Measurements from ENCODE around the gene C1QTNF7. TPM values are rescaled to one million over a fixed set of nuclear protein-coding genes. Genes with fewer than 3 reads are reported as not detected.

Gene C1QTNF7
- polyA plus RNA-seq, 1 donor: 3.1 TPM

DNA sequence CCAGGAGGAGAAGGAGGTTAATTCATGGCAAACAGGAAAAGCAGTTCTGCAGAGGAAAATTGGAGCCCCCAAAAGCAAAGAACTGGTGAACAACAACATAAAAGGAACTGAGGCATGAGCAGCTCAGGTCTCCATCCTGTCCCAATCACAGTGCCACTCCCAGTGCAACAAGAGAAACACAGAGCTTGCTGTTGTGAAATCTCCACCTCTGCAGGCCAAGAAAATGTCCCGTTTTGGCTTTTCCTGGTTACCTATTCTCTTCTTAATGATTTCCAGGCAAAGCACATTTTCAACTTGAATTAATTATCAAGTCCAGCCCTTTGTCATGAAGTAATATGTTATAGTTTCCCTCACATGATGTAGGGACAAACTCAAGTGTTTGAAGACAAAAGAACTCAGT lies 778 bp downstream of the C1QTNF7 start:
- Histone ChIP-seq H3K4me3 (ENCODE audit: low read length) (no peak overlapping the region), H3K27me3 (ENCODE audit: control insufficient read depth, insufficient read depth, low read length) (no peaks in the 10 kb centered on the region), H3K4me1 (ENCODE audit: control insufficient read depth, insufficient read depth, low read length) (no peaks in the 10 kb centered on the region), H3K36me3 (ENCODE audit: control insufficient read depth, insufficient read depth, low read length) (no peaks in the 10 kb centered on the region), H3K9me3 (ENCODE audit: control insufficient read depth, low read depth, low read length) (no peaks in the 10 kb centered on the region), H3K27ac (ENCODE audit: low read length) (no peak overlapping the region)
- no peak for DNase-seq
- 67% methylated on average over 1 of the region's 1 CpG for WGBS (ENCODE audit: insufficient coverage, low lambda C conversion rate)

GRCh38 chr4:15434091-15434490 lies 6.3 kb downstream of the C1QTNF7 start:
- Histone ChIP-seq H3K4me1 (ENCODE audit: control insufficient read depth, insufficient read depth, low read length) (no peaks in the 10 kb centered on the region), H3K36me3 (ENCODE audit: control insufficient read depth, insufficient read depth, low read length) (no peaks in the 10 kb centered on the region), H3K27ac (ENCODE audit: low read length) (no peak overlapping the region), H3K4me3 (ENCODE audit: low read length) (no peak overlapping the region), H3K27me3 (ENCODE audit: control insufficient read depth, insufficient read depth, low read length) (no peaks in the 10 kb centered on the region), H3K9me3 (ENCODE audit: control insufficient read depth, low read depth, low read length) (no peaks in the 10 kb centered on the region)
- no peak for DNase-seq
- 80% methylated on average over 1 of the region's 2 CpGs for WGBS (ENCODE audit: insufficient coverage, low lambda C conversion rate)

DNA sequence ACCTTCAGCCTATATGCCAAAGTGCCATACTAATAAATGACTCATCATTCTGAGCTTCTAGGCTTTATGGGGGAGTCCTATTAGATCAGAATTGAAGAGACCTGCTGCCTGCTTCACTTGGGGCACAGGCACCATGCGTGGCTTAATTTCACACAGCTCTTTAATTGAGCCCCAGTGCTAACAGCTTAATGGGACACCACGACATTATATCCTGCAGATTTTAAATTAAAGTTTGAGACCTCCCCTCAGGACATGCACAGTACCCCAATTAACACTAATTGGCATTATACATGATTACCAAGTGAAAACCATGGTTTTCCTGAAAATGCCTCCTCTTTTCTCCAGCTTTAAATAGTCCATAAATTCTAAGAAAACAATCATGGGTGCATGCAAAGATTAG lies 6.8 kb downstream of the C1QTNF7 start:
- no peak for DNase-seq
- no CpG with 5 or more reads among the region's 2 CpGs for WGBS (ENCODE audit: insufficient coverage, low lambda C conversion rate)
- no peaks in the 10 kb centered on the region for H3K4me1 ChIP-seq (ENCODE audit: control insufficient read depth, insufficient read depth, low read length)
- H3K4me3 ChIP-seq (ENCODE audit: low read length): no peak overlapping the region
- H3K27ac ChIP-seq (ENCODE audit: low read length): no peak overlapping the region
- H3K27me3 ChIP-seq (ENCODE audit: control insufficient read depth, insufficient read depth, low read length): no peaks in the 10 kb centered on the region
- H3K36me3 ChIP-seq (ENCODE audit: control insufficient read depth, insufficient read depth, low read length): no peaks in the 10 kb centered on the region
- no peaks in the 10 kb centered on the region for H3K9me3 ChIP-seq (ENCODE audit: control insufficient read depth, low read depth, low read length)

DNA sequence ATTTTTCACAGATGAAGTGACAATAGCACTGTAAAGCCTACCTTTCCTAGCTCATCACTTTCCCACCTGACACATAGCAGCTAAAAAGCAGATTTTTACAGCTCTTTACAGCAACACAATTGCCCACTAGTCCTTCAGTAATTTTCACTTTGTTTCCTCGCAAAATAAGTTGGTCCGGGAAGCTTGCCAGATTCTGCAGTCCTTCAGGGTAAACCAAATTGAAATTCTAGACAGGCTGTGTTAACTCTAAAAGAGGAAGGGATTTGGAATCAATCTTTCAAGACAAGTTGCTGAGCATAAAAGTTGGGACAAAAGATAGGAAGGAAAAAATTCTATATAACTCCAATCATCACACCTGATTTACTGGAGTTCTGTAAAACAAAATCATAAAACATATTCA lies 8.7 kb downstream of the C1QTNF7 start:
- H3K9me3 ChIP-seq (ENCODE audit: control insufficient read depth, low read depth, low read length): no peaks in the 10 kb centered on the region
- no CpG with 5 or more reads among the region's 2 CpGs for WGBS (ENCODE audit: insufficient coverage, low lambda C conversion rate)
- no peaks in the 10 kb centered on the region for H3K27me3 ChIP-seq (ENCODE audit: control insufficient read depth, insufficient read depth, low read length)
- no peaks in the 10 kb centered on the region for H3K4me1 ChIP-seq (ENCODE audit: control insufficient read depth, insufficient read depth, low read length)
- no peak overlapping the region for H3K4me3 ChIP-seq (ENCODE audit: low read length)
- no peak for DNase-seq
- no peaks in the 10 kb centered on the region for H3K36me3 ChIP-seq (ENCODE audit: control insufficient read depth, insufficient read depth, low read length)
- no peak overlapping the region for H3K27ac ChIP-seq (ENCODE audit: low read length)

DNA sequence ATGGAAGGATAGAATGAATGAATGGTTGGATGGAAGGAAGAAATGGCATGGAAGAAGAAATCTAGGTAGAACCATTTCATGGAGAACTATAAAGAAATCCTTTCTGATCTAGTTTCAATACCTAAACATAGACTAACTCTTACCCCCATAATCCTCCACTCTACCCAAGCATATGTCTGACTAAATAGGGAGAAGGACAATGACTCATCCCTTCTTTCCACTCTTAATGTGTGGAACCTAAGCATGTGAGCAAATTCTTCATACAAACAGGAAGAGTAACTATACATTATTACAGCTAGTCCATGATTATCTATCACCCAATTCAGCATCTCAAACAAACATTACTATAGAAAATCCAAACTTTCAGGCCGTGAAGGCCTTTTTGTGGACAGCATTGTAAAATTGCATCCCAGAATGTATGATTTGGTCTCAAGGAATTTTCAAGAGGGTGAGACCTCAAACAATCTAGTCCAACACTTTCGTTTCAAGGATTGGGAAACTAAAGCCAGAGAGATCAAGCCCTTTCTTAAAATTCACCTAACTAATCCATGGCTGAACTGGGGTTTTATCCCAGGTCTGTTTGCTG lies 11.2 kb downstream of the C1QTNF7 start:
- Histone ChIP-seq H3K27me3 (ENCODE audit: control insufficient read depth, insufficient read depth, low read length) (no peaks in the 10 kb centered on the region), H3K36me3 (ENCODE audit: control insufficient read depth, insufficient read depth, low read length) (no peaks in the 10 kb centered on the region), H3K4me3 (ENCODE audit: low read length) (no peak overlapping the region), H3K27ac (ENCODE audit: low read length) (no peak overlapping the region), H3K9me3 (ENCODE audit: control insufficient read depth, low read depth, low read length) (no peaks in the 10 kb centered on the region), H3K4me1 (ENCODE audit: control insufficient read depth, insufficient read depth, low read length) (no peaks in the 10 kb centered on the region)
- DNase-seq: no peak
- WGBS (ENCODE audit: insufficient coverage, low lambda C conversion rate): no CpG with 5 or more reads among the region's 2 CpGs

DNA sequence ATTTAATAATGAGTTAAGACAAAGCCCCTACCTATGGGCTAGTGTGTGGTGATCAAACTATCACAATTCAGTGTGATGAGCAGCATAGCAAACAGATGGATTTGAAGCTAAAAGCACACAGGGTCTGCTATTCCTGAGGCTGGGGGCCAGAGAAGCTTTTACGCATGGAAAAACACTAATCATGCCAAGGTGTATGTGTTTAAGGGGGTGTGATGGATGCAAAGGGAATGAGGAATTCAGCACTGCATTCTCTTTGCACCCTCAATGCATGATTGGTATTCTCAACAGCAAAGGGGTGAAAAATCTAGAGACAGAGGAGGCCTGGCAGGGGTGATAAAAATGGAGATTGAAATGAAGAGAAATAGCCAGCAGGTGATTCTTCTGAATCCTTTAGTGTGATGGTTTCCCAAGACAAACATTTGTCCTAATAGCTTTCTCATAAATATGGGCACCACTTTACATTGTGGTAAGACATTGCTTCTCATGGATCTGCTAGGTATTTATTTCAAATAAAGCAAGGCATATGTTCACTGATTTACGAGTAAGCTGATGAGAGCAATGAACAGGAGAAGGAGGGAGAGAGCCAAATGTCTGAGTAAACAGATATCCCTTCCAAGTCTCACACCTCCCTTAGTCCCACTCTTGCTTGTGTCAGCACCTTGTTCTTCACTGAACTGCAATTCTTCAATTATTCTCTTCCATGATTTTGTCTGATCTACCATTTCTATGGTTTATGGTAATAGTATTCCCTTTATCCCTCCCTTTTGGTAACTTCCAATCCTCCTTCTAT lies 15.7 kb downstream of the C1QTNF7 start:
- H3K27ac ChIP-seq (ENCODE audit: low read length): no peak overlapping the region
- no peaks in the 10 kb centered on the region for H3K9me3 ChIP-seq (ENCODE audit: control insufficient read depth, low read depth, low read length)
- WGBS (ENCODE audit: insufficient coverage, low lambda C conversion rate): no CpG with 5 or more reads among the region's 2 CpGs
- no peak overlapping the region for H3K4me3 ChIP-seq (ENCODE audit: low read length)
- no peaks in the 10 kb centered on the region for H3K27me3 ChIP-seq (ENCODE audit: control insufficient read depth, insufficient read depth, low read length)
- no peak for DNase-seq
- no peaks in the 10 kb centered on the region for H3K36me3 ChIP-seq (ENCODE audit: control insufficient read depth, insufficient read depth, low read length)
- no peaks in the 10 kb centered on the region for H3K4me1 ChIP-seq (ENCODE audit: control insufficient read depth, insufficient read depth, low read length)

- Histone ChIP-seq H3K9me3 (ENCODE audit: control insufficient read depth, low read depth, low read length) (no peaks in the 10 kb centered on the region), H3K27ac (ENCODE audit: low read length) (no peak overlapping the region), H3K4me3 (ENCODE audit: low read length) (no peak overlapping the region), H3K36me3 (ENCODE audit: control insufficient read depth, insufficient read depth, low read length) (no peaks in the 10 kb centered on the region), H3K27me3 (ENCODE audit: control insufficient read depth, insufficient read depth, low read length) (no peaks in the 10 kb centered on the region), H3K4me1 (ENCODE audit: control insufficient read depth, insufficient read depth, low read length) (no peaks in the 10 kb centered on the region)
- DNase-seq: no peak
- WGBS (ENCODE audit: insufficient coverage, low lambda C conversion rate): no CpG with 5 or more reads among the region's 7 CpGs
Observed at GRCh38 chr4:15444276-15444675, 16.4 kb downstream of the C1QTNF7 start.

DNA sequence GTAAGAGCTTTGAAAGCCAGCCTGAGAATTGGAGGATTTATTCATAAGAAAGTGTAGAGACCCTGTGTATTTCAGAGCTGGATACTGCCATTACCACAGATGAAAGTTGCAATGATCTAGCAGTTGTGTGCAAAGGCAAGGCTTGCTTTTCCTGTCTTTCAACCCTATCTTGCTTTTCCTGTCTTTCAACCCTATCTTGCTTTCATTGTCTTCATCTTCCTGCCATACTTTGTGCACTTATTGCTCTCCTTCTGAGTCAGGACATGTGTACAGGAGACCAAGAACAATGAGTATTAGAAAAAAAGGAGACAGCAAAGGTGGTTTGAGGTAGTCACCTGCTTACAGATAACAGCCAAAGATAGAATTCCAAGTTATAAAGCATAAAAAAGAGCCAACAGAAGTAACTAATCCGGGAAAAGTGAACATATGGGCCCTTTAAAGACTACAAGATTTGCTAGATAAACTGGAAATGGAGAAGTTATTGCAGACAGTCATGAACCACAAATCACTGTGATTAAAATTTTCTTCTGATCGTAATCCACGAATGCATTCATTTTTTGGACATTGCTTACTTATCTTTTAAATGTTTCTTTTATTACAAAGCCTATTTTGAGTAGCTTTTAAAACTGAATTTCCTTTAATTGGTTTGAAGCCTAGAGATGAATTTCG lies 17.2 kb downstream of the C1QTNF7 start:
- Histone ChIP-seq H3K27ac (ENCODE audit: low read length) (no peak overlapping the region), H3K9me3 (ENCODE audit: control insufficient read depth, low read depth, low read length) (no peaks in the 10 kb centered on the region), H3K27me3 (ENCODE audit: control insufficient read depth, insufficient read depth, low read length) (no peaks in the 10 kb centered on the region), H3K4me3 (ENCODE audit: low read length) (no peak overlapping the region), H3K4me1 (ENCODE audit: control insufficient read depth, insufficient read depth, low read length) (no peaks in the 10 kb centered on the region), H3K36me3 (ENCODE audit: control insufficient read depth, insufficient read depth, low read length) (no peaks in the 10 kb centered on the region)
- DNase-seq: no peak
- WGBS (ENCODE audit: insufficient coverage, low lambda C conversion rate): 64% methylated on average over 3 of the region's 4 CpGs

DNA sequence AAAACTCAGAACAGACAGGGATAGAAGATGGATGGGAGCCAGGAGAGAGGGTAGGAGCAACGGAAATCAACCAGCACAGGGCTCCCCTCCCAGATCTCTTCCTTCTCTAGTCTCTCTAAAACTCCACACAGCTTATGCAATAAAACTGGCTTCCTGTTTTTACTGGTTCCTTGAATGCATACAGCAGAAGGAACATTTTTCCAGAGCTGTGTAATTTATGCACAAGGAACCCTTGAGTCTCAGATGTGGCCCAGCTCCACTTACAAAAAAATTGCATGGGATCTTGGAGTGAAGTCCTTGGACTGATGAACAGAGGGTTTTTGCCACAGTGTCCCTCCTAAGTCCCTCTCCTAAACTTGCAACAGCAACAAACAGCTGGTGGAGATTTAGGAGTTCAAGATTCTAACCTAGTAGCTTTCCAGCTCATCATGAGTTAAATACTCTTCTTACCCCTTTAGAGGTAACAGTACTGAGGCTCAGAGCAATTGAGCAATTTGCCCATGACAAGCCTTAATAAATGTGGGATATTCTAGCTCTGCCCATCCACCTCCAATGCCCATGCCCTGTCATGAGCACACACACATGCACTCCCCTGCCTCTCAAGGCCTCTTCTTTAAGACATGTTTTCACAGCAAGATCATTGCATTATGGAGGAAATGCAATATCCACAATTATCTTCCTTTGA lies 23.5 kb downstream of the C1QTNF7 start:
- Histone ChIP-seq H3K27ac (ENCODE audit: low read length) (no peak overlapping the region), H3K36me3 (ENCODE audit: control insufficient read depth, insufficient read depth, low read length) (no peaks in the 10 kb centered on the region), H3K27me3 (ENCODE audit: control insufficient read depth, insufficient read depth, low read length) (peaks cover 3% of the 10 kb centered on the region), H3K4me1 (ENCODE audit: control insufficient read depth, insufficient read depth, low read length) (no peaks in the 10 kb centered on the region), H3K9me3 (ENCODE audit: control insufficient read depth, low read depth, low read length) (no peaks in the 10 kb centered on the region), H3K4me3 (ENCODE audit: low read length) (no peak overlapping the region)
- peak in 1 of 2 donors; percentile 4 for DNase-seq
- WGBS (ENCODE audit: insufficient coverage, low lambda C conversion rate): no CpG with 5 or more reads among the region's 1 CpG
